Measurements from ENCODE around the gene CNOT10.
A peak's percentile ranks its signal among the peaks of the same experiment; 100 is the strongest.

- peak; percentile 78 for TF ChIP-seq CTCF (IDR thresholded peaks at IDR 0.05)
- no peak for TF ChIP-seq ZFX (IDR thresholded peaks at IDR 0.05; ENCODE audit: borderline replicate concordance)
These were observed 48.7 kb downstream of the CNOT10 start for GRCh38 chr3:32733631-32734229.

Data from 22Rv1 (cell line).